K562 (cell line): ENCODE data around the gene PLOD1. TPM values are rescaled to one million over a fixed set of nuclear protein-coding genes. Genes with fewer than 3 reads are reported as not detected.

Experiments used
- CHCHD3 ChIP-seq: fragments of 250-450 bp; sonication (Bioruptor Pico); IDR thresholded peaks from 2 replicates; pipeline ENCODE4 v2.1.2; 2022; ENCODE audit warnings: mild to moderate bottlenecking
- CHD1 ChIP-seq: fragments of 200-600 bp; sonication (generic); IDR thresholded peaks from one replicate; pipeline ENCODE4 v1.6.1; 2012; ENCODE audit warnings: mild to moderate bottlenecking, moderate library complexity, low read length, inconsistent platforms
- FOS ChIP-seq: IDR thresholded peaks from 3 replicates; pipeline ENCODE4 v1.6.1; 2011; ENCODE audit not compliant: insufficient read length; ENCODE audit errors: extremely low read depth
- FOXA3 ChIP-seq, 2 experiments: fragments of 450-650 bp in 1 of 2; sonication (generic) in 1 of 2; formaldehyde crosslinking; IDR thresholded peaks in 1 of 2; conservative IDR thresholded peaks in 1 of 2; 2 replicates each; pipeline versions ENCODE4 v1.4.0 to v1.8.0; 2020 to 2022; ENCODE audit warnings: mild to moderate bottlenecking in 2 of 2, missing genetic modification reagents in 1 of 2
- GATAD2B ChIP-seq: fragments of 450-650 bp; IDR thresholded peaks from 2 replicates; pipeline ENCODE4 v1.6.1; 2017; ENCODE audit warnings: mild to moderate bottlenecking, borderline replicate concordance
- ILF3 ChIP-seq: fragments of 450-650 bp; IDR thresholded peaks from 2 replicates; pipeline ENCODE4 v1.6.1; 2018; ENCODE audit warnings: antibody characterized with exemption, mild to moderate bottlenecking, moderate library complexity, borderline replicate concordance
- NR1H2 ChIP-seq: sonication (generic); formaldehyde crosslinking; IDR thresholded peaks from 2 replicates; pipeline ENCODE4 v1.4.0; 2020; ENCODE audit warnings: mild to moderate bottlenecking, missing genetic modification reagents
- POLR2B ChIP-seq: fragments of 450-650 bp; IDR thresholded peaks from 2 replicates; pipeline ENCODE4 v1.6.1; 2018; ENCODE audit warnings: low read depth; ENCODE audit not compliant: partially characterized antibody
- PYGO2 ChIP-seq: fragments of 450-650 bp; IDR thresholded peaks from 2 replicates; pipeline ENCODE4 v1.6.1; 2016; ENCODE audit warnings: mild to moderate bottlenecking, missing genetic modification characterization, moderate library complexity, missing compliant biosample characterization
- RBM34 ChIP-seq: fragments of 200-400 bp; formaldehyde crosslinking; IDR thresholded peaks from 2 replicates; pipeline ENCODE4 v1.6.1; 2018; ENCODE audit warnings: low read length, borderline replicate concordance; ENCODE audit not compliant: insufficient read depth
- SMAD2 ChIP-seq: fragments of 150-350 bp; IDR thresholded peaks from 2 replicates; pipeline ENCODE4 v1.6.1; 2014; ENCODE audit warnings: low read depth, mild to moderate bottlenecking, low read length
- SPI1 ChIP-seq: IDR thresholded peaks from 2 replicates; pipeline ENCODE4 v1.6.1; 2011; ENCODE audit warnings: low read depth, low read length, control low read depth, borderline replicate concordance
- TOE1 ChIP-seq, 2 experiments: fragments of 450-650 bp in 1 of 2; sonication (generic) in 1 of 2; formaldehyde crosslinking in 1 of 2; IDR thresholded peaks; 2 replicates each; pipeline versions ENCODE4 v1.7.1 to v1.8.0; 2016 to 2022; ENCODE audit warnings: borderline replicate concordance in 2 of 2, mild to moderate bottlenecking in 2 of 2, antibody characterized with exemption in 1 of 2, inconsistent platforms in 1 of 2, low read depth in 1 of 2, missing genetic modification reagents in 1 of 2, moderate library complexity in 1 of 2
- ZNF143 ChIP-seq: sonication (generic); formaldehyde crosslinking; IDR thresholded peaks from 2 replicates; pipeline ENCODE4 v1.9.0; 2022; ENCODE audit warnings: mild to moderate bottlenecking, missing genetic modification reagents
- ZNF23 ChIP-seq: fragments of 250-450 bp; sonication (Bioruptor Pico); IDR thresholded peaks from 2 replicates; pipeline ENCODE4 v1.4.0; 2020; ENCODE audit warnings: mild to moderate bottlenecking
- ZNF282 ChIP-seq: sonication (generic); formaldehyde crosslinking; IDR thresholded peaks from 2 replicates; pipeline ENCODE4 v1.8.1; 2023; ENCODE audit warnings: missing genetic modification reagents
- ZNF449 ChIP-seq: fragments of 250-450 bp; sonication (Bioruptor Pico); IDR thresholded peaks from 2 replicates; pipeline ENCODE4 v1.8.0; 2022; ENCODE audit warnings: moderate library complexity, mild to moderate bottlenecking, inconsistent platforms
- ZNF583 ChIP-seq: fragments of 250-450 bp; sonication (Bioruptor Pico); IDR thresholded peaks from 2 replicates; pipeline ENCODE4 v1.4.0; 2020
- polyA plus RNA-seq, 8 experiments: library from polyadenylated mRNA; depleted of rRNA in 4 of 8; stranded (reverse) in 5 of 8; unstranded in 3 of 8; fragments of >200 nt; fragmentation: Nextera tagmentation in 2 of 8; fragmentation: Illumina TruSeq in 1 of 8; extraction: Ambion mirVana in 2 of 8; extraction: Trizol in 1 of 8; gene quantifications; 2 replicates each; pipeline versions ENCODE4 v1.2.1 to v1.2.3, GENCODE V29; 2011 to 2014; ENCODE audit warnings: inconsistent platforms in 1 of 8, missing spikeins in 1 of 8
- total RNA-seq, 7 experiments: library from RNA; depleted of rRNA in 6 of 7; stranded (reverse); fragments of >200 nt in 6 of 7; fragmentation: Illumina TruSeq in 2 of 7; extraction: Trizol in 2 of 7; gene quantifications; 2 replicates each; pipeline versions ENCODE4 v1.2.1 to v1.2.3, GENCODE V29; 2011 to 2021; ENCODE audit warnings: low replicate concordance in 1 of 7
- TF ChIP-seq, protein P1 (sequence below), 3 experiments: fragments of 200-800 bp in 1 of 3; fragments of 250-450 bp in 1 of 3; fragments of 450-650 bp in 1 of 3; sonication (Bioruptor Pico) in 1 of 3; sonication (Bioruptor generic) in 1 of 3; formaldehyde crosslinking in 1 of 3; IDR thresholded peaks; 2 replicates each; pipeline versions ENCODE4 v1.6.1 to v1.8.0; 2016 to 2022; ENCODE audit warnings: mild to moderate bottlenecking in 2 of 3, missing genetic modification characterization in 2 of 3, missing compliant biosample characterization in 1 of 3, moderate library complexity in 1 of 3
- TF ChIP-seq, protein P2 (sequence below): IDR thresholded peaks from 3 replicates; pipeline ENCODE4 v1.6.1; 2011; ENCODE audit warnings: borderline replicate concordance, mild to moderate bottlenecking; ENCODE audit not compliant: insufficient read length, insufficient read depth

Gene PLOD1
- total and polyA plus RNA-seq, 9 of the 15 experiments (the other 6 are each of a cell fraction or from before 2014, with no cell fraction given): 16.6 to 90.8 (median 52.7) TPM

GRCh38 chr1:12005488-12006166 is 71.1 kb downstream of the PLOD1 start (continued):
- TF ChIP-seq FOXA3 (CRISPR knock-in tag; conservative IDR thresholded peaks at IDR 0.05 in 1 of 2, IDR thresholded peaks at IDR 0.05 in 1 of 2) (no peak), SPI1 (no peak), FOS (no peak), ILF3 (no peak), POLR2B (no peak), SMAD2 (no peak), PYGO2 (tag) (no peak), ZNF143 (CRISPR knock-in tag) (no peak), ZNF282 (CRISPR knock-in tag) (no peak), ZNF583 (no peak), ZNF23 (no peak), RBM34 (no peak), CHCHD3 (no peak), CHD1 (no peak), ZNF449 (CRISPR knock-in tag) (no peak), NR1H2 (CRISPR knock-in tag) (no peak), TOE1 (IDR thresholded peaks at IDR 0.05; ENCODE audit: borderline replicate concordance) (no peak; the same call in 1 of the 2 replicates), TOE1 (CRISPR knock-in tag; IDR thresholded peaks at IDR 0.05; ENCODE audit: borderline replicate concordance, low read depth) (no peak), GATAD2B (no peak)
- TF ChIP-seq, protein P1, sequence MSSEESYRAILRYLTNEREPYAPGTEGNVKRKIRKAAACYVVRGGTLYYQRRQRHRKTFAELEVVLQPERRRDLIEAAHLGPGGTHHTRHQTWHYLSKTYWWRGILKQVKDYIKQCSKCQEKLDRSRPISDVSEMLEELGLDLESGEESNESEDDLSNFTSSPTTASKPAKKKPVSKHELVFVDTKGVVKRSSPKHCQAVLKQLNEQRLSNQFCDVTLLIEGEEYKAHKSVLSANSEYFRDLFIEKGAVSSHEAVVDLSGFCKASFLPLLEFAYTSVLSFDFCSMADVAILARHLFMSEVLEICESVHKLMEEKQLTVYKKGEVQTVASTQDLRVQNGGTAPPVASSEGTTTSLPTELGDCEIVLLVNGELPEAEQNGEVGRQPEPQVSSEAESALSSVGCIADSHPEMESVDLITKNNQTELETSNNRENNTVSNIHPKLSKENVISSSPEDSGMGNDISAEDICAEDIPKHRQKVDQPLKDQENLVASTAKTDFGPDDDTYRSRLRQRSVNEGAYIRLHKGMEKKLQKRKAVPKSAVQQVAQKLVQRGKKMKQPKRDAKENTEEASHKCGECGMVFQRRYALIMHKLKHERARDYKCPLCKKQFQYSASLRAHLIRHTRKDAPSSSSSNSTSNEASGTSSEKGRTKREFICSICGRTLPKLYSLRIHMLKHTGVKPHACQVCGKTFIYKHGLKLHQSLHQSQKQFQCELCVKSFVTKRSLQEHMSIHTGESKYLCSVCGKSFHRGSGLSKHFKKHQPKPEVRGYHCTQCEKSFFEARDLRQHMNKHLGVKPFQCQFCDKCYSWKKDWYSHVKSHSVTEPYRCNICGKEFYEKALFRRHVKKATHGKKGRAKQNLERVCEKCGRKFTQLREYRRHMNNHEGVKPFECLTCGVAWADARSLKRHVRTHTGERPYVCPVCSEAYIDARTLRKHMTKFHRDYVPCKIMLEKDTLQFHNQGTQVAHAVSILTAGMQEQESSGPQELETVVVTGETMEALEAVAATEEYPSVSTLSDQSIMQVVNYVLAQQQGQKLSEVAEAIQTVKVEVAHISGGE (CRISPR knock-in tag; IDR thresholded peaks at IDR 0.05): peak in 1 of 3 experiments; percentile 78; a peak in 2 of 6 replicates
- TF ChIP-seq, protein P2, sequence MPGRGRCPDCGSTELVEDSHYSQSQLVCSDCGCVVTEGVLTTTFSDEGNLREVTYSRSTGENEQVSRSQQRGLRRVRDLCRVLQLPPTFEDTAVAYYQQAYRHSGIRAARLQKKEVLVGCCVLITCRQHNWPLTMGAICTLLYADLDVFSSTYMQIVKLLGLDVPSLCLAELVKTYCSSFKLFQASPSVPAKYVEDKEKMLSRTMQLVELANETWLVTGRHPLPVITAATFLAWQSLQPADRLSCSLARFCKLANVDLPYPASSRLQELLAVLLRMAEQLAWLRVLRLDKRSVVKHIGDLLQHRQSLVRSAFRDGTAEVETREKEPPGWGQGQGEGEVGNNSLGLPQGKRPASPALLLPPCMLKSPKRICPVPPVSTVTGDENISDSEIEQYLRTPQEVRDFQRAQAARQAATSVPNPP: no peak
